PC-9 (cell line): ENCODE data around the gene TBX2. TPM values are rescaled to one million over a fixed set of nuclear protein-coding genes. Genes with fewer than 3 reads are reported as not detected.
A peak's percentile ranks its signal among the peaks of the same experiment; 100 is the strongest.

Experiments
- BruUV-seq: library from RNA; stranded (reverse); fragments of 400-500 nt; replicated peaks from 2 replicates; lab custom pipeline; 2021; lab: Mats Ljungman, UMichigan
- CTCF ChIA-PET: fragments of 300-600 bp; sonication (Branson Sonifier 250); formaldehyde crosslinking; loops from one replicate; lab custom pipeline; 2022; ENCODE audit warnings: antibody characterized with exemption; lab: Charles Lee
- POLR2A ChIA-PET: fragments of 300-600 bp; sonication (Branson Sonifier 250); formaldehyde crosslinking; loops from one replicate; lab custom pipeline; 2022; ENCODE audit warnings: antibody characterized with exemption; ENCODE audit not compliant: unreplicated experiment; lab: Charles Lee
- DNase-seq, 2 experiments: peaks; one replicate each; pipeline versions ENCODE4 v3.0.0 to v3.0.0-alpha.2; 2015 to 2022; ENCODE audit warnings: mixed read lengths in 1 of 2
- H2AFZ ChIP-seq: fragments of 200-600 bp; sonication (generic); 2 replicates; pipeline ENCODE4 v1.8.1; 2017; ENCODE audit warnings: antibody characterized with exemption
- H3F3A ChIP-seq: fragments of 200-600 bp; sonication (generic); 2 replicates; pipeline ENCODE4 v1.8.1; 2017; ENCODE audit warnings: antibody characterized with exemption, mild to moderate bottlenecking, low read depth; ENCODE audit not compliant: insufficient read depth
- H3K27ac ChIP-seq: fragments of 200-600 bp; sonication (generic); 2 replicates; pipeline ENCODE4 v1.6.1; 2016; ENCODE audit warnings: mixed run types
- H3K27me3 ChIP-seq: fragments of 200-600 bp; sonication (generic); 2 replicates; pipeline ENCODE4 v1.6.1; 2016; ENCODE audit warnings: low read depth, mixed run types; ENCODE audit not compliant: insufficient read depth
- H3K36me3 ChIP-seq: fragments of 200-600 bp; sonication (generic); 2 replicates; pipeline ENCODE4 v1.6.1; 2016; ENCODE audit warnings: low read depth, mixed run types
- H3K4me1 ChIP-seq: fragments of 200-600 bp; sonication (generic); replicated peaks from 2 replicates; pipeline ENCODE4 v1.6.1; 2016; ENCODE audit warnings: mixed run types; ENCODE audit not compliant: insufficient read depth
- H3K4me2 ChIP-seq: fragments of 200-600 bp; sonication (generic); 2 replicates; pipeline ENCODE4 v1.6.1; 2017; ENCODE audit warnings: mixed run types
- H3K4me3 ChIP-seq: fragments of 200-600 bp; sonication (generic); 2 replicates; pipeline ENCODE4 v1.6.1; 2016; ENCODE audit warnings: mixed run types
- H3K79me2 ChIP-seq: fragments of 200-600 bp; sonication (generic); 2 replicates; pipeline ENCODE4 v1.6.1; 2017; ENCODE audit warnings: low read depth, mixed run types
- H3K9me2 ChIP-seq: fragments of 200-600 bp; sonication (generic); 2 replicates; pipeline ENCODE4 v1.8.1; 2017; ENCODE audit warnings: mild to moderate bottlenecking; ENCODE audit not compliant: insufficient read depth
- H3K9me3 ChIP-seq: fragments of 200-600 bp; sonication (generic); 2 replicates; pipeline ENCODE4 v1.8.1; 2016; ENCODE audit warnings: low read depth; ENCODE audit not compliant: insufficient read depth
- H4K20me1 ChIP-seq: fragments of 200-600 bp; sonication (generic); 2 replicates; pipeline ENCODE4 v1.8.1; 2017; ENCODE audit not compliant: insufficient read depth
- EZH2 ChIP-seq: fragments of 200-600 bp; sonication (generic); IDR thresholded peaks from 2 replicates; pipeline ENCODE4 v1.8.0; 2017; ENCODE audit warnings: antibody characterized with exemption, low read depth
- intact Hi-C: fragments of 100-400 bp; cut with micrococcal nuclease; formaldehyde crosslinking; loops from one replicate; pipeline ENCODE4 v1.10.0; 2022; ENCODE audit not compliant: unreplicated experiment
- total RNA-seq: library from RNA; stranded (reverse); gene quantifications from 2 replicates; pipeline ENCODE4 v1.2.3, GENCODE V29; 2021
- TF ChIP-seq, protein P1 (sequence below): fragments of 200-600 bp; sonication (generic); conservative IDR thresholded peaks from 2 replicates; pipeline ENCODE4 v1.6.1; 2017; ENCODE audit warnings: mixed run types, antibody characterized with exemption, mild to moderate bottlenecking, moderate library complexity

Gene TBX2
- total RNA-seq, 1 experiment from 2014 or later, result 0.44 TPM

- DNase-seq, result no peak
- POLR2A ChIA-PET, result no interaction called here
- Histone ChIP-seq H3K4me2 (no peak overlapping the region), H3K79me2 (no peaks in the 10 kb centered on the region), H4K20me1 (no peaks in the 10 kb centered on the region), H2AFZ (no peak overlapping the region), H3K9me2 (no peaks in the 10 kb centered on the region), H3K36me3 (no peaks in the 10 kb centered on the region), H3K4me3 (no peak overlapping the region), H3K27ac (no peak overlapping the region), H3K4me1 (peaks cover 6% of the 10 kb centered on the region; the same call in 1 of the 2 replicates), H3K9me3 (no peaks in the 10 kb centered on the region), H3K27me3 (no peaks in the 10 kb centered on the region), H3F3A (peaks cover 6% of the 10 kb centered on the region; the same call in 1 of the 2 replicates)
- intact Hi-C loops, result no loop called here
- CTCF ChIA-PET, result no interaction called here
- no TSS peak for BruUV-seq
- TF ChIP-seq, protein P1, sequence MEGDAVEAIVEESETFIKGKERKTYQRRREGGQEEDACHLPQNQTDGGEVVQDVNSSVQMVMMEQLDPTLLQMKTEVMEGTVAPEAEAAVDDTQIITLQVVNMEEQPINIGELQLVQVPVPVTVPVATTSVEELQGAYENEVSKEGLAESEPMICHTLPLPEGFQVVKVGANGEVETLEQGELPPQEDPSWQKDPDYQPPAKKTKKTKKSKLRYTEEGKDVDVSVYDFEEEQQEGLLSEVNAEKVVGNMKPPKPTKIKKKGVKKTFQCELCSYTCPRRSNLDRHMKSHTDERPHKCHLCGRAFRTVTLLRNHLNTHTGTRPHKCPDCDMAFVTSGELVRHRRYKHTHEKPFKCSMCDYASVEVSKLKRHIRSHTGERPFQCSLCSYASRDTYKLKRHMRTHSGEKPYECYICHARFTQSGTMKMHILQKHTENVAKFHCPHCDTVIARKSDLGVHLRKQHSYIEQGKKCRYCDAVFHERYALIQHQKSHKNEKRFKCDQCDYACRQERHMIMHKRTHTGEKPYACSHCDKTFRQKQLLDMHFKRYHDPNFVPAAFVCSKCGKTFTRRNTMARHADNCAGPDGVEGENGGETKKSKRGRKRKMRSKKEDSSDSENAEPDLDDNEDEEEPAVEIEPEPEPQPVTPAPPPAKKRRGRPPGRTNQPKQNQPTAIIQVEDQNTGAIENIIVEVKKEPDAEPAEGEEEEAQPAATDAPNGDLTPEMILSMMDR, result no peak
- TF ChIP-seq EZH2, result no peak
Observed at GRCh38 chr17:61397086-61397842, 2.4 kb upstream of the TBX2 start.

DNA sequence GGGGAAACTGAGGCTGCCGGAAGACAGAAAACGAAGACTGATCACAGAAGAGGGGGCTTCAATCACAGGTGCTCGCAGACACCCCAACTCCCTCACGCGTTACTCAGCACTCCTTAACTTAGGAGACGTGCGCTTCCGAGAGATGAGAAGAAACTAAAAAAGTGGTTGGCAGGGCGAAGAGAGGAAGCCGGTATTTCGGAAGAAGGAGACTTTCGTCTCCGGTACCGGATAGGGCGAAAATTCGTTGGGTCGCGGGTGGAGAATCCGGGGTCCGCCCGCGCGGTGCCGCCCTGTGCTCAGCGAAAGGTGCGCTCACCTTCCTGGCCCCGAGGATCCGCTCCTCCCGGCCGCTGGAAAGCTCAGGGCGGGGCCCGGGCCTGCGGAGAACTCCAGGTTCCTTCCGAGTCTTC, 917 bp upstream of the TBX2 start:
- H3K4me1 ChIP-seq, result peaks cover 4% of the 10 kb centered on the region; the same call in 1 of the 2 replicates
- H3K9me3 ChIP-seq, result no peaks in the 10 kb centered on the region
- H3K79me2 ChIP-seq, result no peaks in the 10 kb centered on the region
- peak overlapping the region; percentile 96 for H3K4me2 ChIP-seq
- CTCF ChIA-PET, result interaction anchor here (0.5 kb wide), 1 partner anchor 9 kb away, joined by 4 read pairs; no protein-coding TSS in a partner anchor
- H3K4me3 ChIP-seq, result peak overlapping the region; percentile 88
- H3F3A ChIP-seq, result peaks cover 6% of the 10 kb centered on the region; the same call in 1 of the 2 replicates
- DNase-seq, result no peak
- POLR2A ChIA-PET, result interaction anchor here (0.6 kb wide), 2 partner anchors 722 to 1320 kb away, joined by 3 to 8 read pairs; no protein-coding TSS in a partner anchor
- no peak overlapping the region for H3K27ac ChIP-seq
- no peak for TF ChIP-seq EZH2
- TF ChIP-seq, protein P1, result no peak
- H4K20me1 ChIP-seq, result no peaks in the 10 kb centered on the region
- no TSS peak for BruUV-seq
- H3K27me3 ChIP-seq, result no peaks in the 10 kb centered on the region
- intact Hi-C loops, result no loop called here
- H2AFZ ChIP-seq, result peak overlapping the region; percentile 96
- H3K36me3 ChIP-seq, result no peaks in the 10 kb centered on the region
- H3K9me2 ChIP-seq, result no peaks in the 10 kb centered on the region

GRCh38 chr17:61400066-61400716, 548 bp downstream of the TBX2 start:
- DNase-seq, result peak; percentile 58 to 68
- CTCF ChIA-PET, result no interaction called here
- Histone ChIP-seq H3K9me2 (no peaks in the 10 kb centered on the region), H3K27me3 (no peaks in the 10 kb centered on the region), H3K4me3 (peak overlapping the region; percentile 45; the same call in 1 of the 2 replicates), H2AFZ (no peak overlapping the region), H3K9me3 (no peaks in the 10 kb centered on the region), H3F3A (no peaks in the 10 kb centered on the region; the same call in 1 of the 2 replicates), H3K4me1 (no peaks in the 10 kb centered on the region; the same call in 1 of the 2 replicates), H3K79me2 (no peaks in the 10 kb centered on the region), H4K20me1 (no peaks in the 10 kb centered on the region), H3K4me2 (peak overlapping the region; percentile 79), H3K36me3 (no peaks in the 10 kb centered on the region), H3K27ac (no peak overlapping the region)
- intact Hi-C loops, result no loop called here
- no peak for TF ChIP-seq EZH2
- TF ChIP-seq, protein P1, result no peak
- BruUV-seq, result no TSS peak
- POLR2A ChIA-PET, result interaction anchor here (0.6 kb wide), 1 partner anchor 463 kb away, joined by 19 read pairs; the partner anchor contains the start of gene BRIP1
